DOHH2 (cell line): Measurements from ENCODE around the gene TMEM132D.

ENCODE experiments used
- EZH2phosphoT487 ChIP-seq: fragments of 200-600 bp; sonication (generic); IDR thresholded peaks from 2 replicates; pipeline ENCODE4 v1.6.1; 2017; ENCODE audit warnings: borderline replicate concordance, mild to moderate bottlenecking, antibody characterized with exemption, low read length, moderate library complexity, mixed read lengths
- TF ChIP-seq, protein P1 (sequence below): fragments of 200-600 bp; sonication (generic); IDR thresholded peaks from one replicate; pipeline ENCODE4 v1.5.1; 2014; ENCODE audit warnings: antibody characterized with exemption, mild to moderate bottlenecking, low read depth, low read length; ENCODE audit not compliant: poor library complexity, severe bottlenecking

GRCh38 chr12:129588142-129588541, 315.7 kb downstream of the TMEM132D start:
- no peak for TF ChIP-seq EZH2phosphoT487
- TF ChIP-seq, protein P1, sequence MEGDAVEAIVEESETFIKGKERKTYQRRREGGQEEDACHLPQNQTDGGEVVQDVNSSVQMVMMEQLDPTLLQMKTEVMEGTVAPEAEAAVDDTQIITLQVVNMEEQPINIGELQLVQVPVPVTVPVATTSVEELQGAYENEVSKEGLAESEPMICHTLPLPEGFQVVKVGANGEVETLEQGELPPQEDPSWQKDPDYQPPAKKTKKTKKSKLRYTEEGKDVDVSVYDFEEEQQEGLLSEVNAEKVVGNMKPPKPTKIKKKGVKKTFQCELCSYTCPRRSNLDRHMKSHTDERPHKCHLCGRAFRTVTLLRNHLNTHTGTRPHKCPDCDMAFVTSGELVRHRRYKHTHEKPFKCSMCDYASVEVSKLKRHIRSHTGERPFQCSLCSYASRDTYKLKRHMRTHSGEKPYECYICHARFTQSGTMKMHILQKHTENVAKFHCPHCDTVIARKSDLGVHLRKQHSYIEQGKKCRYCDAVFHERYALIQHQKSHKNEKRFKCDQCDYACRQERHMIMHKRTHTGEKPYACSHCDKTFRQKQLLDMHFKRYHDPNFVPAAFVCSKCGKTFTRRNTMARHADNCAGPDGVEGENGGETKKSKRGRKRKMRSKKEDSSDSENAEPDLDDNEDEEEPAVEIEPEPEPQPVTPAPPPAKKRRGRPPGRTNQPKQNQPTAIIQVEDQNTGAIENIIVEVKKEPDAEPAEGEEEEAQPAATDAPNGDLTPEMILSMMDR: no peak
